HL-60 (cell line): ENCODE data around the gene BATF3.

ENCODE experiments used
- DNase-seq, 2 experiments: peaks; one replicate each; pipeline ENCODE4 v3.0.0-alpha.2; 2010 to 2020; ENCODE audit warnings: low read depth in 1 of 2, low spot score in 1 of 2
- H3K27ac ChIP-seq: fragments of 250-450 bp; sonication (Bioruptor Pico); replicated peaks from 2 replicates; pipeline ENCODE4 v1.5.1; 2020; ENCODE audit warnings: mild to moderate bottlenecking, moderate library complexity
- H3K27me3 ChIP-seq: fragments of 250-450 bp; sonication (Bioruptor Pico); 2 replicates; pipeline ENCODE4 v1.5.1; 2021; ENCODE audit warnings: mild to moderate bottlenecking, moderate library complexity; ENCODE audit not compliant: insufficient read depth, poor library complexity, severe bottlenecking
- H3K4me3 ChIP-seq: replicated peaks from 2 replicates; pipeline ENCODE4 v1.5.1; 2011; ENCODE audit warnings: mild to moderate bottlenecking, control low read depth, low read length; ENCODE audit not compliant: insufficient read depth
- GABPA ChIP-seq: IDR thresholded peaks from 2 replicates; pipeline ENCODE4 v1.6.1; 2012; ENCODE audit warnings: low read depth
- POLR2AphosphoS5 ChIP-seq: IDR thresholded peaks from 2 replicates; pipeline ENCODE4 v1.6.1; 2012; ENCODE audit warnings: low read depth
- REST ChIP-seq: IDR thresholded peaks from 2 replicates; pipeline ENCODE4 v1.6.1; 2012; ENCODE audit warnings: low read depth; ENCODE audit not compliant: insufficient replicate concordance
- SPI1 ChIP-seq: IDR thresholded peaks from 2 replicates; pipeline ENCODE4 v1.6.1; 2012; ENCODE audit warnings: low read depth, mild to moderate bottlenecking, borderline replicate concordance
- TF ChIP-seq, protein P1 (sequence below): IDR thresholded peaks from one replicate; pipeline ENCODE4 v1.5.1; 2011; ENCODE audit warnings: low read length, control low read depth, inconsistent platforms; ENCODE audit not compliant: insufficient read depth

BATF3 gene

DNA sequence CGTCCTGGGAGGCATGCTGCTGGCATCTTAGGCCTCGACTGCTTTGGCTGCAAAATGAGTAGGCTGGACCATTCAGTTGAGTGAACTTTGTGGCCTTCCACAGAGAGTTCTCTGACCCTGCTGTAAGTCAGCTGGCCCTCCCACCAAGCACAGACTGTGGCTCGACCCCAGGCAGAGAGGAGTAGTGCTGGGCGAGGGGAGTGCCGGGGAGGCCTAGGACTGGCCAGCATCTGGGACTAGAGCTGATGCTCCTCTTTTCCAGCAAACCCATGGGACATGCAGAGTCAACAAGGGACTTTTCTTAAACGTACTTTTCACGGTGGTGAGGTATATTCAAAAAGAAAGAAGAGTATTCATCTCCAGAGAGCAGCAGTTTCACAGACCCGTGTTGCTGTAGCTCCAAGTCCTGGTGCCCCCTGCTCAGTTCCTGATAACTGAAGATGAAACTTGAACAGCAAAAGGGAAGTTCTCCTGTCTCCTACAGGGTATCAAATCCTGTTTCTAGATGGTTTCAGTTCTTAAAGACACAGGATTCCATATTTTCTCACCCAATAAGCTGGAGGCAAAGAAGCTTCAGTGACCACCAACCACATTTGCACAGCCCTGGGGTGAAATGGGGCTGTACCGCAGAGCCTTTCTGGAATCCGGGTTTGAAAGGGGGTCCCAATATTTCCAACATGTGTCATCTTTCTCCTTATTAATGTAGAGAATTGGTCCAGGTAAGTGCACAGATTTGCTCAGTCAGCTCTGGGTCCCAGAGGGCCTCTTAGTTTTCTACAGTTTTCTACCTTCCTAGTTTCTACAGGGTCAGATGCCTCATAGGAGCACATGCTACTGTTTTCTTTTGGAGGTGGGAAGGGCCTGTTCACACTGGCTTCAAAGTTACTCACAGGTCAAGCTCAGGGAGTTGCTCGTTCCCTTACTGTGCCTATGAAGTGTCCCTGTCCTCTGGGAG, 20.9 kb downstream of the BATF3 start:
- H3K27me3 ChIP-seq = no peaks in the 10 kb centered on the region
- H3K27ac ChIP-seq = no peak overlapping the region
- H3K4me3 ChIP-seq = no peak overlapping the region
- no peak for TF ChIP-seq POLR2AphosphoS5
- no peak for TF ChIP-seq GABPA
- TF ChIP-seq REST = no peak
- TF ChIP-seq, protein P1, sequence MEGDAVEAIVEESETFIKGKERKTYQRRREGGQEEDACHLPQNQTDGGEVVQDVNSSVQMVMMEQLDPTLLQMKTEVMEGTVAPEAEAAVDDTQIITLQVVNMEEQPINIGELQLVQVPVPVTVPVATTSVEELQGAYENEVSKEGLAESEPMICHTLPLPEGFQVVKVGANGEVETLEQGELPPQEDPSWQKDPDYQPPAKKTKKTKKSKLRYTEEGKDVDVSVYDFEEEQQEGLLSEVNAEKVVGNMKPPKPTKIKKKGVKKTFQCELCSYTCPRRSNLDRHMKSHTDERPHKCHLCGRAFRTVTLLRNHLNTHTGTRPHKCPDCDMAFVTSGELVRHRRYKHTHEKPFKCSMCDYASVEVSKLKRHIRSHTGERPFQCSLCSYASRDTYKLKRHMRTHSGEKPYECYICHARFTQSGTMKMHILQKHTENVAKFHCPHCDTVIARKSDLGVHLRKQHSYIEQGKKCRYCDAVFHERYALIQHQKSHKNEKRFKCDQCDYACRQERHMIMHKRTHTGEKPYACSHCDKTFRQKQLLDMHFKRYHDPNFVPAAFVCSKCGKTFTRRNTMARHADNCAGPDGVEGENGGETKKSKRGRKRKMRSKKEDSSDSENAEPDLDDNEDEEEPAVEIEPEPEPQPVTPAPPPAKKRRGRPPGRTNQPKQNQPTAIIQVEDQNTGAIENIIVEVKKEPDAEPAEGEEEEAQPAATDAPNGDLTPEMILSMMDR = no peak
- TF ChIP-seq SPI1 = no peak
- no peak for DNase-seq

DNA sequence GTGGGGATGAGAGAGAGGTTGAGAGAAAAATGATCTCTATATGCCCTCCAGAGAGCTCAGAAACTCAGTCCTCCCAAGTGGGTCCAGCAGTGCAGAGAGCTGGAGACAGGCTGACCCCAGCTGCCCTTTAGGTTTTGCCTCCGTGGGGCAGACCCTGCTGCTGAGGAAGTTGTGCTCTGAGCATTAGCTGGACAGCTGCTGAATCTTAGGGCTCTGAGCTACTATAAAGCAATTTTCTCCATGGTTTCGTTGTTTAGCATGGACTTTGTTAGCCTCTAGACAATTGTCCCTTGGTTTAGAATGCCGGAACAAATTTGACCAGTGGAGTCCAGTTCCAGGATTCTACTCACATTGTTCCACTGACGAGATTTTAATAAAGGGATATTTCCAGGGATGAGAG, 22.1 kb downstream of the BATF3 start:
- no peak overlapping the region for H3K4me3 ChIP-seq
- no peak for DNase-seq
- TF ChIP-seq REST = peak; percentile 34
- TF ChIP-seq GABPA = no peak
- no peak overlapping the region for H3K27ac ChIP-seq
- no peaks in the 10 kb centered on the region for H3K27me3 ChIP-seq

DNA sequence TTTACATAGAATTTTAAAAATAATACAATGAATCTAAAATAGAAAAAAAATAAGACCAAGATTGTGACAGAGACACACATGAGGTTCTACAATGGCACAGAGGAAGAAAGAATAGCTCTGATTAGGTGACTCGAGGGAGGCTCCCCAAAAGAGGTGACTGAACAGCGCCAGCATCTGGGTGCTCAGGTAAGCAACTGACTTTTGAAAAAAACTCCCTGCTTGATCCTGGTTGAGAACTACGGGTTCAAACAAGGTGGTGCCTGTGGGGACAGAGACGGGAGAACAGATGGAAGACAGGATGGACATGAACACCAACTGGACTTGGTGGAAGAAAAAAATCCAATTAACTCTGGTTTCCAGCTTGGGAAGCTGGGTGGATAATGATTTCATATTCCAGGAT, 22.5 kb downstream of the BATF3 start:
- no peak overlapping the region for H3K4me3 ChIP-seq
- DNase-seq = no peak
- no peaks in the 10 kb centered on the region for H3K27me3 ChIP-seq
- TF ChIP-seq, protein P1 = no peak
- no peak for TF ChIP-seq SPI1
- TF ChIP-seq REST = no peak
- TF ChIP-seq GABPA = no peak
- TF ChIP-seq POLR2AphosphoS5 = no peak
- H3K27ac ChIP-seq = no peak overlapping the region
